ENCODE data around the gene UGGT2.

- no peak for TF ChIP-seq CTCF (IDR thresholded peaks at IDR 0.05)
- no peak for TF ChIP-seq POLR2AphosphoS5 (IDR thresholded peaks at IDR 0.05)
- no peak for TF ChIP-seq POLR2A (IDR thresholded peaks at IDR 0.05)
Observed at GRCh38 chr13:96025283-96025682, 27.9 kb downstream of the UGGT2 start.

Data from breast epithelium (tissue), 3 donors.